HCT116 (cell line): ENCODE measurements around the gene TBC1D14. TPM values are rescaled to one million over a fixed set of nuclear protein-coding genes. Genes with fewer than 3 reads are reported as not detected.

Experiments used
- ATAC-seq: fragments of 200-7000 bp; cut with Tn5 transposase; 2 replicates; pipeline ENCODE4 v1.9.1; 2020; ENCODE audit warnings: mild to moderate bottlenecking, moderate library complexity
- BruUV-seq: library from RNA; stranded (reverse); fragments of 400-500 nt; replicated peaks from 2 replicates; lab custom pipeline; 2021; lab: Mats Ljungman, UMichigan
- CTCF ChIA-PET: fragments of 300-600 bp; sonication (Branson Sonifier 250); formaldehyde crosslinking; loops from one replicate; lab custom pipeline; 2021; ENCODE audit warnings: antibody characterized with exemption; lab: Charles Lee
- POLR2A ChIA-PET: fragments of 300-600, 350-600 bp; sonication (Branson Sonifier 250); formaldehyde crosslinking; loops from one replicate; lab custom pipeline; 2021; ENCODE audit warnings: antibody characterized with exemption; lab: Charles Lee
- RAD21 ChIA-PET, 2 experiments: fragments of 300-600 bp; sonication (Branson Sonifier 250); formaldehyde crosslinking; loops; one replicate each; lab custom pipeline; 2023; ENCODE audit warnings: low total read pairs in 2 of 2; ENCODE audit not compliant: uncharacterized antibody in 2 of 2, unreplicated experiment in 2 of 2, low non-redundant PET in 1 of 2; lab: Charles Lee
- DNase-seq: peaks from one replicate; pipeline ENCODE4 v3.0.0-alpha.2; 2010; ENCODE audit warnings: low read depth, low spot score
- H2AFZ ChIP-seq: fragments of 200-600 bp; shearing (Covaris generic), sonication (generic); 2 replicates; pipeline ENCODE4 v1.6.1; 2017; ENCODE audit warnings: low read depth, mixed run types, mixed read lengths, antibody characterized with exemption, low read length; ENCODE audit not compliant: poor library complexity, severe bottlenecking
- H3K27ac ChIP-seq: 2 replicates; pipeline ENCODE4 v1.5.1; 2012; ENCODE audit warnings: low read depth, low read length
- H3K27me3 ChIP-seq: fragments of 200-600 bp; sonication (generic); 2 replicates; pipeline ENCODE4 v1.6.1; 2016; ENCODE audit warnings: mixed run types, low read length, mixed read lengths; ENCODE audit not compliant: insufficient read depth
- H3K36me3 ChIP-seq, 2 experiments: fragments of 200-500 bp in 1 of 2; fragments of 200-600 bp in 1 of 2; sonication (Bioruptor generic) in 1 of 2; sonication (generic) in 1 of 2; 2 replicates each; pipeline versions ENCODE4 v1.5.1 to v1.6.1; 2014 to 2016; ENCODE audit warnings: low read length in 2 of 2, inconsistent platforms in 1 of 2, mixed read lengths in 1 of 2, mixed run types in 1 of 2; ENCODE audit not compliant: insufficient read depth in 2 of 2, control insufficient read depth in 1 of 2
- H3K4me1 ChIP-seq, 2 experiments: fragments of 200-600 bp in 1 of 2; sonication (generic) in 1 of 2; 2 replicates each; pipeline versions ENCODE4 v1.5.1 to v1.6.1; 2012 to 2017; ENCODE audit warnings: low read length in 2 of 2, inconsistent platforms in 1 of 2, mild to moderate bottlenecking in 1 of 2, mixed read lengths in 1 of 2, mixed run types in 1 of 2, moderate library complexity in 1 of 2; ENCODE audit not compliant: insufficient read depth in 2 of 2, control insufficient read depth in 1 of 2
- H3K4me2 ChIP-seq: fragments of 200-600 bp; sonication (generic); 2 replicates; pipeline ENCODE4 v1.6.1; 2017; ENCODE audit warnings: mixed run types, low read length, mixed read lengths
- H3K4me3 ChIP-seq, 2 experiments: fragments of 200-600 bp in 1 of 2; sonication (generic) in 1 of 2; replicated peaks in 1 of 2; 2 replicates each; pipeline ENCODE4 v1.5.1; 2011 to 2016; ENCODE audit warnings: low read length in 2 of 2, control low read depth in 1 of 2, low read depth in 1 of 2, mild to moderate bottlenecking in 1 of 2, mixed read lengths in 1 of 2, mixed run types in 1 of 2
- H3K79me2 ChIP-seq: fragments of 200-600 bp; sonication (generic); 2 replicates; pipeline ENCODE4 v1.6.1; 2017; ENCODE audit warnings: mild to moderate bottlenecking, mixed run types, low read length, moderate library complexity, mixed read lengths; ENCODE audit not compliant: insufficient read depth
- H3K9ac ChIP-seq: fragments of 200-600 bp; sonication (generic); 2 replicates; pipeline ENCODE4 v1.6.1; 2016; ENCODE audit warnings: low read length, mixed read lengths
- H3K9me2 ChIP-seq: fragments of 200-600 bp; sonication (generic), shearing (Covaris generic); 2 replicates; pipeline ENCODE4 v1.6.1; 2017; ENCODE audit warnings: mixed run types, mild to moderate bottlenecking, moderate library complexity; ENCODE audit not compliant: insufficient read depth
- H3K9me3 ChIP-seq, 2 experiments: fragments of 200-500 bp in 1 of 2; fragments of 200-600 bp in 1 of 2; sonication (Bioruptor generic) in 1 of 2; sonication (generic) in 1 of 2; 2 replicates each; pipeline ENCODE4 v1.6.1; 2014 to 2017; ENCODE audit warnings: low read length in 2 of 2, mixed read lengths in 2 of 2, inconsistent platforms in 1 of 2, low read depth in 1 of 2, mild to moderate bottlenecking in 1 of 2, mixed run types in 1 of 2, moderate library complexity in 1 of 2; ENCODE audit not compliant: control insufficient read depth in 1 of 2, insufficient read depth in 1 of 2
- H4K20me1 ChIP-seq: fragments of 200-600 bp; sonication (generic), shearing (Covaris generic); 2 replicates; pipeline ENCODE4 v1.6.1; 2017; ENCODE audit warnings: mixed run types, mild to moderate bottlenecking, moderate library complexity; ENCODE audit not compliant: insufficient read depth
- CBX3 ChIP-seq: IDR thresholded peaks from 2 replicates; pipeline ENCODE4 v1.6.1; 2012; ENCODE audit warnings: low read depth
- CEBPB ChIP-seq: IDR thresholded peaks from 2 replicates; pipeline ENCODE4 v1.6.1; 2012; ENCODE audit warnings: low read depth
- CTCF ChIP-seq, 3 experiments: fragments of 200-600 bp in 1 of 3; sonication (generic) in 1 of 3; IDR thresholded peaks in 2 of 3; conservative IDR thresholded peaks in 1 of 3; 2 replicates each; pipeline ENCODE4 v1.5.1; 2012 to 2017; ENCODE audit warnings: low read depth in 2 of 3, low read length in 2 of 3, antibody characterized with exemption in 1 of 3, borderline replicate concordance in 1 of 3, control low read depth in 1 of 3, mild to moderate bottlenecking in 1 of 3, mixed read lengths in 1 of 3, mixed run types in 1 of 3, moderate library complexity in 1 of 3; ENCODE audit not compliant: insufficient read depth in 1 of 3
- EGR1 ChIP-seq: IDR thresholded peaks from 2 replicates; pipeline ENCODE4 v1.6.1; 2012; ENCODE audit warnings: low read depth
- ELF1 ChIP-seq: IDR thresholded peaks from 2 replicates; pipeline ENCODE4 v1.6.1; 2012; ENCODE audit warnings: low read depth, borderline replicate concordance
- EZH2 ChIP-seq: fragments of 200-600 bp; sonication (generic); IDR thresholded peaks from 2 replicates; pipeline ENCODE4 v1.6.1; 2017; ENCODE audit warnings: antibody characterized with exemption, mixed run types
- FOSL1 ChIP-seq: IDR thresholded peaks from 2 replicates; pipeline ENCODE4 v1.6.1; 2012; ENCODE audit warnings: low read depth
- JUND ChIP-seq: IDR thresholded peaks from 2 replicates; pipeline ENCODE4 v1.6.1; 2012
- POLR2A ChIP-seq: IDR thresholded peaks from 2 replicates; pipeline ENCODE4 v1.7.0; 2011; ENCODE audit warnings: borderline replicate concordance; ENCODE audit not compliant: insufficient read depth, insufficient read length; ENCODE audit errors: extremely low read depth
- POLR2AphosphoS5 ChIP-seq: IDR thresholded peaks from 2 replicates; pipeline ENCODE4 v1.6.1; 2011; ENCODE audit warnings: mild to moderate bottlenecking, low read depth, low read length, moderate library complexity
- RAD21 ChIP-seq: IDR thresholded peaks from 2 replicates; pipeline ENCODE4 v1.6.1; 2012; ENCODE audit warnings: low read depth, mild to moderate bottlenecking
- REST ChIP-seq: IDR thresholded peaks from 2 replicates; pipeline ENCODE4 v1.6.1; 2012; ENCODE audit warnings: low read depth
- SIN3A ChIP-seq: IDR thresholded peaks from 2 replicates; pipeline ENCODE4 v1.6.1; 2012; ENCODE audit warnings: low read depth
- SP1 ChIP-seq: IDR thresholded peaks from 2 replicates; pipeline ENCODE4 v1.6.1; 2012; ENCODE audit warnings: low read depth
- TCF7L2 ChIP-seq: IDR thresholded peaks from 2 replicates; pipeline ENCODE4 v1.7.0; 2011; ENCODE audit warnings: borderline replicate concordance, inconsistent platforms; ENCODE audit not compliant: insufficient read depth, insufficient read length; ENCODE audit errors: extremely low read depth
- YY1 ChIP-seq: IDR thresholded peaks from 2 replicates; pipeline ENCODE4 v1.6.1; 2011; ENCODE audit warnings: low read length, low read depth, moderate library complexity, mild to moderate bottlenecking; ENCODE audit not compliant: insufficient replicate concordance; ENCODE audit errors: extremely low read depth
- ZFX ChIP-seq: fragments of 450-650 bp; IDR thresholded peaks from 2 replicates; pipeline ENCODE4 v1.6.1; 2017
- ZNF274 ChIP-seq: fragments of 200-500 bp; sonication (Bioruptor generic); IDR thresholded peaks from 2 replicates; pipeline ENCODE4 v1.6.1; 2014; ENCODE audit warnings: mild to moderate bottlenecking, low read depth, low read length, inconsistent platforms
- intact Hi-C: fragments of 100-400 bp; cut with micrococcal nuclease; formaldehyde crosslinking; loops from 2 replicates; pipeline ENCODE4 v1.10.0; 2022
- total RNA-seq: library from RNA; stranded (reverse); gene quantifications from one replicate; pipeline ENCODE4 v1.2.1, GENCODE V29; 2021; ENCODE audit not compliant: unreplicated experiment
- TF ChIP-seq, protein P1 (sequence below): IDR thresholded peaks from 2 replicates; pipeline ENCODE4 v1.6.1; 2011; ENCODE audit warnings: mild to moderate bottlenecking, low read length, moderate library complexity; ENCODE audit not compliant: insufficient replicate concordance; ENCODE audit errors: extremely low read depth

The TBC1D14 gene
- total RNA-seq, 1 experiment from 2014 or later, result 62.9 TPM

- Histone ChIP-seq H3K79me2 (no peaks in the 10 kb centered on the region; the same call in 1 of the 2 replicates), H4K20me1 (no peaks in the 10 kb centered on the region), H3K9me3 (no peaks in the 10 kb centered on the region), H3K9me2 (no peaks in the 10 kb centered on the region), H3K36me3 (peaks cover 8 to 38% of the 10 kb centered on the region in 2 experiments; a peak in 3 of 4 replicates), H3K9ac (no peak overlapping the region), H3K27ac (no peak overlapping the region), H3K27me3 (no peaks in the 10 kb centered on the region), H3K4me3 (no peak overlapping the region), H3K4me2 (no peak overlapping the region), H3K4me1 (peaks cover 0 to 31% of the 10 kb centered on the region in 2 experiments; a peak in 2 of 4 replicates), H2AFZ (no peak overlapping the region)
- ATAC-seq (no peak), DNase-seq (no peak)
- CTCF ChIA-PET, result no interaction called here
- no peak for TF ChIP-seq ELF1
- no peak for TF ChIP-seq EZH2
- TF ChIP-seq SP1, result no peak
- TF ChIP-seq SIN3A, result no peak
- TF ChIP-seq TCF7L2, result no peak
- TF ChIP-seq ZFX, result no peak
- TF ChIP-seq, protein P1, sequence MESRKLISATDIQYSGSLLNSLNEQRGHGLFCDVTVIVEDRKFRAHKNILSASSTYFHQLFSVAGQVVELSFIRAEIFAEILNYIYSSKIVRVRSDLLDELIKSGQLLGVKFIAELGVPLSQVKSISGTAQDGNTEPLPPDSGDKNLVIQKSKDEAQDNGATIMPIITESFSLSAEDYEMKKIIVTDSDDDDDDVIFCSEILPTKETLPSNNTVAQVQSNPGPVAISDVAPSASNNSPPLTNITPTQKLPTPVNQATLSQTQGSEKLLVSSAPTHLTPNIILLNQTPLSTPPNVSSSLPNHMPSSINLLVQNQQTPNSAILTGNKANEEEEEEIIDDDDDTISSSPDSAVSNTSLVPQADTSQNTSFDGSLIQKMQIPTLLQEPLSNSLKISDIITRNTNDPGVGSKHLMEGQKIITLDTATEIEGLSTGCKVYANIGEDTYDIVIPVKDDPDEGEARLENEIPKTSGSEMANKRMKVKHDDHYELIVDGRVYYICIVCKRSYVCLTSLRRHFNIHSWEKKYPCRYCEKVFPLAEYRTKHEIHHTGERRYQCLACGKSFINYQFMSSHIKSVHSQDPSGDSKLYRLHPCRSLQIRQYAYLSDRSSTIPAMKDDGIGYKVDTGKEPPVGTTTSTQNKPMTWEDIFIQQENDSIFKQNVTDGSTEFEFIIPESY, result no peak
- no peak for TF ChIP-seq FOSL1
- no peak for TF ChIP-seq ZNF274
- no peak for TF ChIP-seq CEBPB
- no peak for TF ChIP-seq POLR2AphosphoS5
- no peak for TF ChIP-seq REST
- TF ChIP-seq YY1, result no peak
- TF ChIP-seq JUND, result no peak
- TF ChIP-seq CBX3, result no peak
- TF ChIP-seq POLR2A, result no peak
- TF ChIP-seq RAD21, result no peak
- TF ChIP-seq EGR1, result no peak
- no peak for TF ChIP-seq CTCF (IDR thresholded peaks at IDR 0.05 in 2 of 3, conservative IDR thresholded peaks at IDR 0.05 in 1 of 3; ENCODE audit: borderline replicate concordance in 1 of 3, insufficient read depth in 1 of 3, low read depth in 2 of 3, low read length in 2 of 3)
- RAD21 ChIA-PET, result no interaction called here
- POLR2A ChIA-PET, result interaction anchor here (1.5 kb wide), 1 partner anchor 18 kb away, joined by 3 read pairs; no protein-coding TSS in a partner anchor
- BruUV-seq, result no TSS peak
- intact Hi-C loops, result no loop called here
These were observed 107.9 kb downstream of the TBC1D14 start for GRCh38 chr4:7017446-7018048.
